Stimulated activated CD4-positive, alpha-beta T cell treated with anti-CD3 and anti-CD28 coated beads, Interleukin-4, amount 100 ng/mL, for 1 hour (primary cell): Measurements from ENCODE around the gene TUBB4B.

Source experiments
- DNase-seq: peaks from one replicate; pipeline ENCODE4 v3.0.0-alpha.2; 2020

TUBB4B gene

DNA sequence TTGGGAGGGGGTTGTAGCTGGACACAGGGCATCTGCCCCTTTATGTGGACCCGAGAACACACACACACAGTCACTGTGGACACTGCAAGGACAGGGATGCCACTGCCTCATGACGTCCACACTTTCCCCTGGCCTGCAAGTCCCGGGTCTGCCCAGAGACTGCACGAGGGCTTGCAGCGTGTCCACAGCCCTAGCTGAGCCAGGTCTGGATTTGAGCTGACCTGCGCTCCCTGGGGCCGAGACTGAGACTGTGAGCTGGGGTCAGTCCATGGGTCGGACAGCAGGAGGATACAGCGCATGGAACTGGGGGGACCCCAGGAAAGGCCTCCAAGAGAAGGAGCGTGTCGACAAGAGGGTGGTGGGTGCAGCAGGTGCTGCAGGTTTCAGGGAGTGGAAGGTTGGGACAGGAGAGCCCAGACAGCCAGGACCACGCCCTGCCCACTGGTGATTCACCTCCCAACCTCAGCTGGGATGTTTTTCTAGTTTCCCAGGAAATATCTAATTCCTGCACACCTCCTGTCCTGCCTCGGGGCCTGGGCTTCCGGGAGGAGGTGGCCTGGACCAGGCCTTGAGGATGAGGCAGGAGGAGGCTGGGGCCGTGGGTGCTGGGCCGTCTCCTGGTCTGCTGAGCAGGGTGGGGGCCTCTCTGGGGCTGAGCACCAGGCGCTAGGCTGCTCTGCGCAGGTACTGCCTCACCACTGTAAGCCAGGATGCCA is 14.6 kb upstream of the TUBB4B start:
- no peak for DNase-seq

GRCh38 chr9:137227054-137227852 is 13.8 kb upstream of the TUBB4B start, which contains the start of gene RNF224:
Gene RNF224, plus strand, starts transcription at chr9:137227502. Its CDS starts 834 bp downstream, at chr9:137228336.
- DNase-seq, result peak; percentile 82

DNA sequence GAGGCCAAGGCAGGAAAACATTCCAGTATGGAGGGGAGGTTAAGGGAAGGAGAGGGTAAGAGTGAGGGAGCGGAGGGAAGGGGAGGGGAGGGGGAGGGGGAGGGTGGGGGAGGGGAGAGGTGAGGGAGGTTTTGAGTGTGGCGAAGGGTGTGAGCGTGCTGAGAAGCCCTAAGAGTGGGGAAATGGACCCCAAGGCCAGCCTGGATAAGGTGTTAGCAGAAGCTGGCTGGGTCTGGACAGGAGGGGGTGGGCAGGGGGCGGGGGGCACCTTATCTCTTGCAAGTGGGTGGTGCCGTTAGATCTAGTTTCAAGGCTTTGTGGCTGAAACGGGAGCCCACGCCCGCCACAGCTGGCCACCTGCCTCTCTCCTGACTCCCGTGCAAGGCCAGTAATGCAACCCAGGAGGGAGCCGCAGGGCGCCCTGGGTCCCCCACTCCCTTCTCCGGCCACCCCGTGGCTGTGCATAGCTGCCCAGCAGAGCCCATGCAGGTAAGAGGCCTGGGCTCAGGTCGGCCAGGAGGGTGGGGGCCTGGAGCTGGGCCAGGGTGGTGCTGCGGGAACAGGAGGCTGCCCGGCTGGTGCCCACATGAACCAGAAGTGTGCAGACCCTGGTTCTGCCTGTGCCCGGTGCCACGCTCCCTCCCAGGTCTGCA is 13.1 kb upstream of the TUBB4B start:
- DNase-seq, result no peak

- DNase-seq, result no peak
Measured at GRCh38 chr9:137228506-137228967, 12.6 kb upstream of the TUBB4B start.

GRCh38 chr9:137228968-137229896 is 11.9 kb upstream of the TUBB4B start:
- no peak for DNase-seq

DNA sequence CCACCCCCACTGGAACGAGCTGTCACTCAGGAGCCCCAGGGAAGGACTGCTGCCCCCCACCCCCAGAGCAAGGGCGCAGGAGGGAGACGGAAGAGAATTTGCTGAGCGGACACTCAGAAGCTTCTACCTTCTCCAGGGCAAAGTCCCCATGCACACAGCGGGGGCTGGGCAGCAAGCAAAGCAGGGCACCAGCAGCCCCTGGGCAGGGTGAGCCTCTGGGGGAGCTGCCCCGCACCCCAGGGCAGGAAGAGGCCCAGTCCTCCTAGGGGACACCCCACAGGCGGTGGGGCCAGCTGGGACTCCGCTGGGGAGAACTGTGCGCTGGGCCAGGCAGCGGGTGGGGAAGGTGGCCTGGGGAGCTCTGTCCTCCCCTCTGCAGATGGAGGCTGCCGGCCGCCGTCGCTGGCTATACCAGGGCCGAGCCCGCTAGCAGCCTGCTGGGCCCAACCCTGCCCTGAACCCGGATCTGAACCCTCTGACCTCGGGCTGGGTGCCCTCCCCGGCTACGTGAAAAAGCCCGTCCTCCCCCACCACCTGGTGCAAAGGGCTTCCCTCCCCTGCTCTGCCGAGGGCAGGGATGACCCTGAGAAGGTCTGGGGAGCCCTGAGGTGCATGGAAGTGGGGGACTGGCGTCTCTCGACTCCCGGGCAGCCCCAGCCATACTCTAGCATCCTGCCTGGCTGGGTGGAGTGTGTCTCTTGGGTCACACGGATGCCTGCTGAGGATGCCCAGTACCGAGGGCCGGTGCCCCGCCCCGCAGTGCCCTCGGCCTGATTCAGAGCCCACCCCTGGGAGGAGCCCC is 11.0 kb upstream of the TUBB4B start:
- no peak for DNase-seq

GRCh38 chr9:137230705-137231371 is 10.2 kb upstream of the TUBB4B start, which contains the start of gene SLC34A3:
Gene SLC34A3, plus strand, starts transcription at chr9:137230901. Its CDS starts 802 bp downstream, at chr9:137231703.
- no peak for DNase-seq

DNA sequence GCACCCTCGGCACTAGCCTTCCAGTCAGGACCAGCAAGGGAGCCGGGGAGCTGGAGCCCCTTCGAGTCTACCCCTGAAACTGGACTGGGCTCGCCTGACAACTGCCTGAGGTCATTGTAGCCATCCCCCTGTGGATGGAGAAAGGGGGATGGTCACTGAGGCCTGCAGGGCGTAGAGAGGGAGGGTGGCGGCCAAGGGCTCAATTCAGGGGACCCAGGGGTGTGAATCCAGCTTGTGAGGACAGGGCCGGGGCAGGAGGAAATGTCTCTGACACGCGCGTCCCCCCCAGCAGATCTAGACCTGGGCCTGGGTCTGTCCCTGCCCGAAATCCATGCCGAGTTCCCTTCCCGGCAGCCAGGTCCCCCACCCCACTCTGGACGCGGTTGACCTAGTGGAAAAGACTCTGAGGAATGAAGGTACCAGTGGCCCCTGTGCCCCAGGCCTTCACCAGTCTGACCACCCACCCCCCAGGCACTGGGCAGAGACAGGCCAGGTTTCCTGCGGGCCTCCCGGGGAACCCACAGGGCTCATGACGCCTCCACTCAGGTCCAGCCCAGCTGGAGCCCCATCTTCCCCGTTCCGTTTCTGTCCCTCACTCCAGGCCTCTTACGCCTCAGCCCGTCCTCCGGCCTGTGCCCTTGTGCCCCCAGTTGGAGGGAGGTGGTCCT is 9.6 kb upstream of the TUBB4B start:
- no peak for DNase-seq

GRCh38 chr9:137232101-137232500 is 9.0 kb upstream of the TUBB4B start:
- no peak for DNase-seq

DNA sequence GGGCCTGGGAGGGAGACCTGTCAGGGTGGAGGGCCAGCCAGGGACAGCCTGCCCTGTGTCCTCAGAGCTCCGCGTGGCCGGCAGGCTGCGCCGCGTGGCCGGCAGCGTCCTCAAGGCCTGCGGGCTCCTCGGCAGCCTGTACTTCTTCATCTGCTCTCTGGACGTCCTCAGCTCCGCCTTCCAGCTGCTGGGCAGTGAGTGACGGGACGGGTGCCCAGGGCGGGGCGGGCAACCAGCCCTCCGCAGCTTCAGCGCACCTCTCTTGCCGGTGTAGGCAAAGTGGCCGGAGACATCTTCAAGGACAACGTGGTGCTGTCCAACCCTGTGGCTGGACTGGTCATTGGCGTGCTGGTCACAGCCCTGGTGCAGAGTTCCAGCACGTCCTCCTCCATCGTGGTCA is 8.6 kb upstream of the TUBB4B start:
- no peak for DNase-seq

- no peak for DNase-seq
Measured at GRCh38 chr9:137233143-137233980, 7.7 kb upstream of the TUBB4B start.

- DNase-seq, result no peak
Measured at GRCh38 chr9:137234055-137234697, 6.9 kb upstream of the TUBB4B start.

- DNase-seq, result no peak
Measured at GRCh38 chr9:137234758-137235423, 6.2 kb upstream of the TUBB4B start.

- DNase-seq, result no peak
Measured at GRCh38 chr9:137235424-137236237, 5.5 kb upstream of the TUBB4B start.

DNA sequence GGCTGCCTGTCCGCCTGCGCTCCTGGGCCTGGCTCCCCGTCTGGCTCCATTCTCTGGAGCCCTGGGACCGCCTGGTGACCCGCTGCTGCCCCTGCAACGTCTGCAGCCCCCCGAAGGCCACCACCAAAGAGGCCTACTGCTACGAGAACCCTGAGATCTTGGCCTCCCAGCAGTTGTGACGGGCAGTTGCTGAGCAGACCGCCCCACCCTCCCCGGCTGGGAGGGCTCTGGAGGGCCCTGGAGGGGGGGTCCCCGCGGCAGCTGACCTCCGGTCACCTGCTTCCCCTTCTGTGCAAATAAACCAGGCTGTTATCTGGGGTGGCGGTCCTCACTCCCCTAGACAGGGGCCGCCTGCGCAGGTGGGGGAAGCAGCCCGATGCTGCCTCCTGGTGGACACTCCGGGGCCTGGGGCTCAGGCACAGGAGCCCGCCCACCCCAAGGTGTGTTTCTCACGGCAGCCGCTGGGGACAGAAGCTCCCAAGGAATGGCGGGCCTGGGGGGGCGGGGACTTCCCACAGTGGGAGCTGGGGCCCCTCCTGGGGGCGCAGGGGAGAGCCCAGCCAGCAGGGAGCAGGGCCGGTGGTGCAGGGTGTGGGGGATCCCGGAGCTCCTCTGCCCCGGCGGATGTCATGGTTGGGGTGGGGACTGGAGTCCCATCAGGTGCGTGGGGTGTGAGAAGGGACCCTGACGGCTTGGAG is 4.7 kb upstream of the TUBB4B start:
- peak; percentile 94 for DNase-seq

GRCh38 chr9:137236936-137237421 is 4.1 kb upstream of the TUBB4B start:
- no peak for DNase-seq
